ENCODE measurements around the gene EFNA5.

EFNA5 gene

DNA sequence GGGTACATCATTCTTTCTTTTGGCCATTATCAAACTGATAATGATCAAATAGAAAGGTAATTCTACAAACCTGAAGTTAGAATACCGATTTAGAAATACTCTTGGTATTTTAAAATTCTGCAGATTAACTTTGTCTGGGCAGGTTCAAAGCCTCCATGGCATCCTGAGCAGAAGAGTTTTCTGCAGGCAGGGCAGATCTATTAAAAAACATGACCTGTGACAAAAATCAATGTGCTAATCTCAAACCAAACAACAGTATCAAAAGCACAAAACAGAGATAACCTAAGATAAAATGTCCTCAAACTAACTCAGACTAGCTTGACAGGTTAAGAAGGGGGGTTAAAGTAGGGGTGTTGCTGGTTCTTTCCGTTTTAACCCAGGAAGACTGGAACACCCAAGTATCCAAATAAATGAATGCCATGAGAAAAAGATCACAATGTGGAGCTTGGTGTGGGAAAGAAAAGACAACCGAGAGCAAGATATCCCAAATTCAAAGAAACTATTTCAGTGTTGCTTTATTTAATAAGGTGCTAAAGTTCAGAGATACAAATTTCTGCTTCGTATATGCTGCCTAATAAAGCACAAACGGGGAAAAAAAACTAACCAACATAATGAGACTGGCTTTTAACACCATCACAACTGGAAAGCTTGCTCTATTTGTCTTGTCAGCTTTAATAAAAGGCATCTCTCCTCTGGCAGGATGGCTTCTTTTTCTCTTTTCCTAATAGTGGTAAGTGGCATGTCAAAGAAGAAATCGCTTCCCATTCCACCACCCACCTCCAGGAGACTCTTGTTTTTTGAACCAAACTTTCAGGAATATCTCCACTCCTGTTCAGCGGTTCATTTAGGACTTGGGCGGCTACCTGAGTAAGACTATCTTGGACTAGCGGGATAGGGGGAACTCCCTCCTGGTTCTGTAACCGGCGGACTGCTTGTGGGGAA lies 2.3 kb downstream of the EFNA5 start:
- Mint-ChIP-seq H3K27me3 (ENCODE audit: low read depth) (peaks cover 65% of the 10 kb centered on the region), H3K4me3 (no peak overlapping the region), H3K36me3 (ENCODE audit: low read depth) (no peaks in the 10 kb centered on the region), H3K27ac (no peak overlapping the region), H3K9me3 (no peaks in the 10 kb centered on the region), H3K4me1 (ENCODE audit: low read depth) (peaks cover 24% of the 10 kb centered on the region)
- DNase-seq (ENCODE audit: low spot score) = no peak

DNA sequence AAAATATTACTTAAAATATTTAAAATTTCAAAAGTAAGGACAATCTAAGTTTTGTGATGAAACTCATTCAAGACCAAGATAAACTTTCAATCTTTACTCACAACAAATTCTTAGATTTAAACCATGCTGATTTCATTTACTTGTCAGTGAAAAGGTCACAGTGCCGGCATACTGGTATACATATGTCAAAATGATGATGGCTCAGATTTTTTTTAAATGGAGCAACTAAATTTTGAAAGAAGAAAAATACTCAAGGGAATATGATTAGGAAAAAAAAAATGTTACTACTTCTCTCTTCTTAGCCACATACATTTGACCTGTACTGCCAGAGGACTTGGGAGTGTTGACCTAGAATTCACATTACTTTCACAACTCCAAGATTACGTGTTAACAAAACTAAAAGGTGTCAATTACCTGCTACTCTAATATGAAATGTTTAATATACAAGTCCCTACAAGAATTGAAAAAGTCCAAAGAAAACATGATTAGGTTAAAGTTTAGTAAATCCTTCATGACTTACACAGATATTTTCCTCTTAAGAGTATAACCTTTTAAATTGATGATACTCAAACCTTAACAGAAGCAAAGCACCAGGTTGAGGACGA lies 4.6 kb downstream of the EFNA5 start:
- Mint-ChIP-seq H3K4me3 (no peak overlapping the region), H3K9me3 (no peaks in the 10 kb centered on the region), H3K4me1 (ENCODE audit: low read depth) (peaks cover 9% of the 10 kb centered on the region), H3K36me3 (ENCODE audit: low read depth) (no peaks in the 10 kb centered on the region), H3K27ac (no peak overlapping the region), H3K27me3 (ENCODE audit: low read depth) (peaks cover 59% of the 10 kb centered on the region)
- DNase-seq (ENCODE audit: low spot score) = no peak

DNA sequence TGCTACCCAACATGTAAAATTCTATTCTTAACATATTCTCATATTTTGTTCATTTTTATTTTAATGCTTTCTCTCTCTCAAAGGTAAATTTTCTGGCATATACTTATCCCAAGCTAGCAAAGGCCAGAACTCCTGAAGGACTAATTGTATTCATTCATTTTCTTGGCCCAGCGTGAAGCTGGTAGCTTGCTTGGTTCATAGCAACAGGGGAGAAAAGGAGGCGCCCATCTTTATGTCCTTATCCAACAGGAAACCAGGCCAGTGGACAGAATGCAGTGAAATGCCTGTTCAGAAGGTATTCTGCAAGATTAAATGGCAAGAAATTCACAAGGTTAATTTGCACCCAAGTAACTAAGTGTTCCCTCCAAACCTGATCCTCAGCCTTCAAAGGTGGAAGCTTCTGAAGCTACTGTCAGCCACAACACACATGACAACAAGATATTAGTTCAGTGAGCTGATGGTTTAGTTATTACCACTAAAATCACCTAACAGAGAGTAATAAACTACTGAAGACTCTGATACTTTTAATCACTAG lies 5.6 kb downstream of the EFNA5 start:
- Mint-ChIP-seq H3K4me1 (ENCODE audit: low read depth) (peaks cover 3% of the 10 kb centered on the region), H3K36me3 (ENCODE audit: low read depth) (no peaks in the 10 kb centered on the region), H3K4me3 (no peak overlapping the region), H3K9me3 (no peaks in the 10 kb centered on the region), H3K27me3 (ENCODE audit: low read depth) (peaks cover 57% of the 10 kb centered on the region), H3K27ac (no peak overlapping the region)
- DNase-seq (ENCODE audit: low spot score) = no peak

DNA sequence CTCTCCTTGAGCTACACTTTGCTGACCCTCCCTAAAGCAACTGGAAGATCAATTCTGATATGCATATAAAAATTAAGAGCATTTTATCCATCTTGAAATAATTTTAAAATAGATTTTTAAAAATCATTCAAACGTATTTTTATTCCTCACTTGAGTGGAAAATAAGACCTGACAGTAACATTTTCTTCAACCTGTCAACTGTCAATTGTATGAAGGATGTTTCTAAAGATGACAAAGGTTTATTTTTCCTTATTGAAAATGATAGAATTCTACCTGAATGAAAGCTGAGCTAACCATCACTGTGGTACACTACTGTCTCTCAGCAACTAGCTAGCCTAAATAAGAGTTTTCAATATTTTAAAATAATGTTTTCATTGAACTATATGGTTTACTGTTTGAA lies 7.0 kb downstream of the EFNA5 start:
- H3K4me3 Mint-ChIP-seq = no peak overlapping the region
- no peaks in the 10 kb centered on the region for H3K4me1 Mint-ChIP-seq (ENCODE audit: low read depth)
- no peak overlapping the region for H3K27ac Mint-ChIP-seq
- no peaks in the 10 kb centered on the region for H3K36me3 Mint-ChIP-seq (ENCODE audit: low read depth)
- peaks cover 46% of the 10 kb centered on the region for H3K27me3 Mint-ChIP-seq (ENCODE audit: low read depth)
- no peaks in the 10 kb centered on the region for H3K9me3 Mint-ChIP-seq
- no peak for DNase-seq (ENCODE audit: low spot score)

DNA sequence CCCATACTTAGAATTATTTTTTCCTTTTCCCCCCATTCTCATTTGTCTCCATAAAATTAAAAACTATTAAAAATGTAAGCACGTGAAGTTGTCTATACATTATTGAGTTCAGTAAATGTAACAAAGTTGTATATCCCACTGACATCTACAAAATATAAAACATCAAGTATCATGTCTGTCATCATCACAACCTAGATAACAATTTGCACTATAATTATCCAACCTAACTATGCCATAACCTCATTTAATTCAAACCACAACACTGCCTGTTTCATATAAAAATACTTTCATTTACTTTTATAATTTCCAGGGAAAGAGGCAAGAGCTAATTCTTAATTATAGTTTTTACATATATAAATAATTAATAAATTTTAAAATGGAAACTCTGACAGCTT lies 9.1 kb downstream of the EFNA5 start:
- Mint-ChIP-seq H3K4me1 (ENCODE audit: low read depth) (no peaks in the 10 kb centered on the region), H3K9me3 (no peaks in the 10 kb centered on the region), H3K4me3 (no peak overlapping the region), H3K36me3 (ENCODE audit: low read depth) (no peaks in the 10 kb centered on the region), H3K27ac (no peak overlapping the region), H3K27me3 (ENCODE audit: low read depth) (peaks cover 40% of the 10 kb centered on the region)
- no peak for DNase-seq (ENCODE audit: low spot score)

DNA sequence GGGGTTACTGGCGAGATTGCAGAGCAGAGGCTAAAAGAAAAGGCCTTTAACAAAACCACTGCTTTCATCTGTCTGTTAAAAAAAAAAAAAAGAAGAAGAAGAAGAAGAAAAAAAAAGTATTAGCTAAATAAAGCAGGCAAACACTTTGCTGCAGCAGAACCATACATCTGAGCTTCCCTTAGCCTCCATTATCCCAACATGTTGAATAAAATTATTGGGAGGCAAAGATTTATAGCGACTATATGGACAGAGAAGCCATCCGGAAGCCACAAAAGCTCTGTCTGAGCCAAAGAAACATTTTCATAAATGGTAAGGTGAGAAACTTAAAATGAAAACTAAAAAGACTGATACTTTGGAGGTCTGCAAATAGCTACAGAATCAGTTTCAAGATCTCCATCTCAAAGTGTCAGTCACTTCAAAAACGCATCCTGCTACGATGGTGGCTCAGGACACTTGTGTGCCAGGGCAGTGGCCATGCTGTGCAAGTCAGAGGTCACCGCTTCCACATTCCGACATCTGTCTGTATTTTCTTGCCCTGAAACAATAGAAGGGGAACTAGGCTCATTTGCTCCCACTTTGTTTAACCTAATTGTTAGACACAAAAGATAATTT lies 9.6 kb downstream of the EFNA5 start:
- no peak for DNase-seq (ENCODE audit: low spot score)
- Mint-ChIP-seq H3K4me1 (ENCODE audit: low read depth) (no peaks in the 10 kb centered on the region), H3K36me3 (ENCODE audit: low read depth) (no peaks in the 10 kb centered on the region), H3K4me3 (no peak overlapping the region), H3K9me3 (no peaks in the 10 kb centered on the region), H3K27ac (no peak overlapping the region), H3K27me3 (ENCODE audit: low read depth) (peaks cover 35% of the 10 kb centered on the region)

DNA sequence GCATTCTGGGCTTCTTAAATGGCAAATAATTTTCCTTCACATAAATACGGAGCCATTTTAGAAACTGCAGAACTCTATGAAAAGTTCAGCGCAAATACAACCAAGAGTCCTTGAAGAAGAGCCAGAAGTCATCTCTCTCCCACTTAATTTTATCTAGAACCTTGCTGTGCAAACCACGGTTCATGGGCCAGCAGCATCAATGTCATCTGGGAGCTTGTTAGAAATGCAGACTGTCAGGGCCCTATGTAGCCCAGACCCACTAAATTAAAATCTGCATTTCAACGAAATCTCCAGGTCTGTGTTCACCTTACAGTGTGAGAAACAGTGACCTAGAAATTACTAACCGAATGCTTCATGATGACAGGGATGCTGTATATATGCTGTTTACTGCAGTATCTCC lies 12.2 kb downstream of the EFNA5 start:
- H3K4me3 Mint-ChIP-seq = no peak overlapping the region
- no peaks in the 10 kb centered on the region for H3K36me3 Mint-ChIP-seq (ENCODE audit: low read depth)
- DNase-seq (ENCODE audit: low spot score) = no peak
- H3K27me3 Mint-ChIP-seq (ENCODE audit: low read depth) = peaks cover 28% of the 10 kb centered on the region
- no peaks in the 10 kb centered on the region for H3K9me3 Mint-ChIP-seq
- no peaks in the 10 kb centered on the region for H3K4me1 Mint-ChIP-seq (ENCODE audit: low read depth)
- H3K27ac Mint-ChIP-seq = no peak overlapping the region

DNA sequence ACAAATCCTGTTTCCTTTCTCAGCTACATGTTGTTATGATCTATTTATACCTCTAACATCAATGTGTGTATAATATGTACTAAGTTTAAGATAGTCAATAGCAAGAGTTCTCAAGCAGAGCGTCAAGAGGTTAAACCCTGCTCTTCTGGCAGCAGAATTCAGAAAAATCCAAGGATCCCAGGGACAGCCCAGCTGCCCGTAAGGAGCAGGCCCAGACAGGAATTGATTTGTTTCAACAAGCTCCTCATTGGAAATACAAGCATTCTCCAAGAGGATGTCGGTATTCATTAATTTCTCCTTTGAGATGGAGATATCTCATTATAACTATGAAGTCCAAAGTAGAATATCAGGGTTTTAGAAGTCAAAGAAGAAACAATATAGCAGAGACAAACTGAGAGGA lies 14.9 kb downstream of the EFNA5 start:
- Mint-ChIP-seq H3K4me3 (no peak overlapping the region), H3K27me3 (ENCODE audit: low read depth) (peaks cover 28% of the 10 kb centered on the region), H3K9me3 (no peaks in the 10 kb centered on the region), H3K36me3 (ENCODE audit: low read depth) (no peaks in the 10 kb centered on the region), H3K27ac (no peak overlapping the region), H3K4me1 (ENCODE audit: low read depth) (no peaks in the 10 kb centered on the region)
- DNase-seq (ENCODE audit: low spot score) = no peak

DNA sequence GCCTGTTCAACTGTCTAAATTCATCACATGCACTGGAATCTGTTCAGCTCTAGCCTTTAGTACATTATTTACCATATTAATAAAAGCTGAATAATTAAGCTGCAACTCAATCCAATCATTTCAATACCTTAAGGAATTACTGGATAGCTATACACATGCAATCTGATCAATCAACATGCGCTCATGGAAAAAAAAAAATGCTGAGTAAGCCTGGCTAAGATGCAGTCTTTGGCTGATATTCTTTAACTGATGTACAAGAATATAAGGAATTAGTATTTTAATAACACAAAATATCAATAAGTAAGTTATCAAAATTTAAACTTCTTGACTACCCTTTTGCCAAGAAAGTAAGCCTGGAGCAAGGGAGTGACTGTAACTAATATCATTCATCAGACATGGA lies 15.9 kb downstream of the EFNA5 start:
- DNase-seq (ENCODE audit: low spot score) = no peak
- H3K27ac Mint-ChIP-seq = no peak overlapping the region
- H3K4me1 Mint-ChIP-seq (ENCODE audit: low read depth) = no peaks in the 10 kb centered on the region
- H3K36me3 Mint-ChIP-seq (ENCODE audit: low read depth) = no peaks in the 10 kb centered on the region
- H3K9me3 Mint-ChIP-seq = no peaks in the 10 kb centered on the region
- no peak overlapping the region for H3K4me3 Mint-ChIP-seq
- H3K27me3 Mint-ChIP-seq (ENCODE audit: low read depth) = peaks cover 27% of the 10 kb centered on the region

DNA sequence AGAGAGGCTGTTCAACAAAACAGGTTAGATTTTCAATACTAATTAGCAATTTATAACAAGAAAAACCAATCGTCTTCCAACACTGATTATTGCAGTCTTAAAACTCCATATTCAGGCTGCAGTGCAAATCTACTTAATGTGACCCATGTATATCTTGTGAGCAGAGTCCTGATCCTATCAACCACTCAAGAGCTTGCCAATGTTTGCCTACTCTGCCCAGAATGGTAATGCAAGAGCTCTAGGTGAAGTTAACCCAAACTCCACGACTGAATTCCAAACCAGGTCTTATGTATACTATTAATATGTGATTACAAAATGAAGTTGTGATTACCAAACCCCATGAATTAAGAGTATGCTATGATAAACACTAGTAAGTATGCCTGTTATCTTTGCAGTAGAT lies 17.1 kb downstream of the EFNA5 start:
- Mint-ChIP-seq H3K4me1 (ENCODE audit: low read depth) (no peaks in the 10 kb centered on the region), H3K36me3 (ENCODE audit: low read depth) (no peaks in the 10 kb centered on the region), H3K4me3 (no peak overlapping the region), H3K27ac (no peak overlapping the region), H3K27me3 (ENCODE audit: low read depth) (peaks cover 27% of the 10 kb centered on the region), H3K9me3 (no peaks in the 10 kb centered on the region)
- no peak for DNase-seq (ENCODE audit: low spot score)

DNA sequence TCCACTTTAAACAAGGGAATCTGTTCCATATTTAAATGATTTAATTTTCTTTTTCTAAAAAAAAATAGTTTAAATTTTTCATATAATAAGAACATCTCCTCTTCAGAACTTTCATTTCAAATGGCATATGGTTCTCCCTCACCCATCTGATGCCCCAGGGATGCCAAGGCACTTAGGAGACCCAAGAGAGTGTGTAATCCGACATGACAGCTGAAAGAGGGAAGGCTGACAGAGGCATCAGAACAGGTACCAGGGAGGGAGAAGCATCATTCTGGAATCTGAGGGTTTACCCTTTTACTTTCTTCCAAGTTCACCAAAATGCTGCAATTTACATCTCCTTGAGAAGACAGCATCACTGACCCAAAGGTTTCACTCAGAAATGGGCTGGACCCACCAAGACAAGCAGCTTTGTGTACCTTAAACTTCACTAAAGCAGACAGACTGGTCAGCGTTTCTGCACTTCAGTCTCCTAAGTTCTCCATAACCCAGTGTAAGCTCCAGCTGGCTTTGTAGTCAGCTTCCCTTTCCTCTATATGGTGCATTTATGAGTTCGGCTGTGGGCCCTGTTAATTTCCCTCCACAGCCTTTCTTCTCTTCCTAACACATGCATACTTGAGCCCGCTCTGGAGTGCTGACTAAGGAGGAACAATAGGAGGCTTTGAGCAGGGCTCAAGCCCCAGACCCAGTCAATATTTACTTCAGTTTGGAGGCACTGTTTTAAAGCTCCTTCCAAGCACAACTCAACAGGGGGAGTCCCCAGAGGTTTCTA lies 17.7 kb downstream of the EFNA5 start:
- Mint-ChIP-seq H3K4me1 (ENCODE audit: low read depth) (no peaks in the 10 kb centered on the region), H3K9me3 (no peaks in the 10 kb centered on the region), H3K27me3 (ENCODE audit: low read depth) (peaks cover 25% of the 10 kb centered on the region), H3K27ac (no peak overlapping the region), H3K36me3 (ENCODE audit: low read depth) (no peaks in the 10 kb centered on the region), H3K4me3 (no peak overlapping the region)
- no peak for DNase-seq (ENCODE audit: low spot score)

DNA sequence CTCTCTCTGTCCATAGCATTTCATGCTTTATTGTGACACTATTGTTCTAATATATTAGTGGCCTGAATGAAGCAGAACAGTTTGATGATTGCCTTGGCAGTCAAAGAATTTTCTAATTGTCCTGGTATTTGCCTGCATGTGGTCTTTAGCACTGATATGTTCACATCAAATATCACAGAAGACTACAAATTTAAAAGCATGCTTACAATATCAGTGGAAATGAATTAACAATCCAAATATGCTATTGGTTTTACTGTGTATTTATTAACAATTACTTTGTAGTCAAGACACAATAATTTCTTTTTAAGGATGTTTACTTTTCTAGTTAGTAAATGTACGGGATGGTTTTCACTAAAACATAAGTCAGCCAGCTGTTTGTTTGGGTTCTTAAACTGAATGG lies 18.3 kb downstream of the EFNA5 start:
- Mint-ChIP-seq H3K27ac (no peak overlapping the region), H3K9me3 (no peaks in the 10 kb centered on the region), H3K4me1 (ENCODE audit: low read depth) (no peaks in the 10 kb centered on the region)

DNA sequence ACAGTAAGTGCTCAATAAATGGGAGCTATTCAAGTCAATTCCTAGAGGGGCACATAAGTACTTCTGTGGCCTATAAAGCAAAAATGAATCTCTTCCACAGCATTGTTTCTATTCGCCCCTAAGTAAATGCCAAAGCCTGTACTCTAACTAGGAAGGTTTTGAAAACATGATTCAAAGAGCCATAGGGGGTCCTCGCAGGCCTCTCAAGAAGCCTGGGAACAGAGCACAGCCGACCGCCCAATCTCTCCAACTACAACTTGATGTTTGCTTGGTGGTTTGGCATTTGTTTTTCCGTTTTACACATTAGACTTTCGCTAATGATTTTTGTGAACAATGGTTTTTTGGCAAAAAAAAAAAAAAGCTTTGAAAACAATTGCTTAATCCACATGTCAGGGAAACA lies 19.4 kb downstream of the EFNA5 start:
- DNase-seq (ENCODE audit: low spot score) = no peak
- Mint-ChIP-seq H3K27ac (no peak overlapping the region), H3K4me1 (ENCODE audit: low read depth) (no peaks in the 10 kb centered on the region), H3K9me3 (no peaks in the 10 kb centered on the region), H3K4me3 (no peak overlapping the region), H3K36me3 (ENCODE audit: low read depth) (no peaks in the 10 kb centered on the region), H3K27me3 (ENCODE audit: low read depth) (peaks cover 19% of the 10 kb centered on the region)

More for the DNA sequence above, 18.3 kb downstream of the EFNA5 start:
- no peak for DNase-seq (ENCODE audit: low spot score)
- no peak overlapping the region for H3K4me3 Mint-ChIP-seq
- no peaks in the 10 kb centered on the region for H3K36me3 Mint-ChIP-seq (ENCODE audit: low read depth)
- peaks cover 19% of the 10 kb centered on the region for H3K27me3 Mint-ChIP-seq (ENCODE audit: low read depth)
